IMR-90 (cell line): ENCODE results near the gene NAGLU. TPM values are rescaled to one million over a fixed set of nuclear protein-coding genes. Genes with fewer than 3 reads are reported as not detected.

Source experiments
- ATAC-seq: fragments of 200-7000 bp; cut with Tn5 transposase; 2 replicates; pipeline ENCODE4 v1.9.1; 2020; ENCODE audit warnings: low read depth, mild to moderate bottlenecking, moderate library complexity
- BruUV-seq: library from RNA; stranded (reverse); fragments of 400-500 nt; replicated peaks from 2 replicates; lab custom pipeline; 2021; lab: Mats Ljungman, UMichigan
- CTCF ChIA-PET: fragments of 300-600 bp; formaldehyde crosslinking; extraction: SDS; loops from one replicate; lab custom pipeline; 2021; ENCODE audit warnings: antibody characterized with exemption; lab: Yijun Ruan, JAX
- POLR2A ChIA-PET: fragments of 300-600 bp; sonication (Branson Sonifier 250); formaldehyde crosslinking; loops from one replicate; lab custom pipeline; 2022; ENCODE audit warnings: antibody characterized with exemption; ENCODE audit not compliant: unreplicated experiment; lab: Charles Lee
- DNase-seq: peaks from one replicate; pipeline ENCODE4 v3.0.0; 2013
- H2AFZ ChIP-seq: replicated peaks from 2 replicates; pipeline ENCODE3; 2013; ENCODE audit warnings: low read length, mild to moderate bottlenecking; ENCODE audit not compliant: poor library complexity
- H2AK5ac ChIP-seq: 2 replicates; pipeline ENCODE4 v1.6.1; 2013; ENCODE audit warnings: low read depth, low read length, inconsistent platforms
- H2AK9ac ChIP-seq: replicated peaks from 2 replicates; pipeline ENCODE3; 2013; ENCODE audit warnings: mild to moderate bottlenecking, low read depth, low read length, moderate library complexity; ENCODE audit not compliant: poor library complexity
- H2BK120ac ChIP-seq: 2 replicates; pipeline ENCODE4 v1.6.1; 2013; ENCODE audit warnings: low read depth, low read length, inconsistent platforms
- H2BK15ac ChIP-seq: 3 replicates; pipeline ENCODE4 v1.6.1; 2013; ENCODE audit warnings: low read depth, low read length, inconsistent platforms
- H2BK20ac ChIP-seq: 2 replicates; pipeline ENCODE4 v1.6.1; 2013; ENCODE audit warnings: low read depth, mild to moderate bottlenecking, inconsistent platforms, low read length, moderate library complexity
- H2BK5ac ChIP-seq: 2 replicates; pipeline ENCODE4 v1.6.1; 2013; ENCODE audit warnings: mild to moderate bottlenecking, low read depth, low read length, inconsistent platforms; ENCODE audit not compliant: poor library complexity, severe bottlenecking
- H3K14ac ChIP-seq: replicated peaks from 2 replicates; pipeline ENCODE4 v1.6.1; 2013; ENCODE audit warnings: low read depth, low read length, inconsistent platforms
- H3K18ac ChIP-seq: 2 replicates; pipeline ENCODE4 v1.6.1; 2013; ENCODE audit warnings: low read depth, low read length, control low read depth
- H3K23ac ChIP-seq: 2 replicates; pipeline ENCODE4 v1.6.1; 2013; ENCODE audit warnings: low read depth, low read length, inconsistent platforms
- H3K27ac ChIP-seq: 2 replicates; pipeline ENCODE4 v1.5.1; 2013; ENCODE audit warnings: mild to moderate bottlenecking, control low read depth, low read length; ENCODE audit not compliant: insufficient read depth
- H3K27me3 ChIP-seq: 2 replicates; pipeline ENCODE4 v1.6.1; 2013; ENCODE audit warnings: low read length; ENCODE audit not compliant: control insufficient read depth, insufficient read depth
- H3K36me3 ChIP-seq: 2 replicates; pipeline ENCODE4 v1.6.1; 2013; ENCODE audit warnings: low read length, mixed read lengths; ENCODE audit not compliant: control insufficient read depth, insufficient read depth
- H3K4ac ChIP-seq: 2 replicates; pipeline ENCODE4 v1.6.1; 2013; ENCODE audit warnings: low read depth, low read length, inconsistent platforms
- H3K4me1 ChIP-seq: 2 replicates; pipeline ENCODE4 v1.6.1; 2013; ENCODE audit warnings: low read length, mixed read lengths; ENCODE audit not compliant: control insufficient read depth, insufficient read depth
- H3K4me2 ChIP-seq: 2 replicates; pipeline ENCODE4 v1.6.1; 2013; ENCODE audit warnings: low read depth, mild to moderate bottlenecking, control low read depth, low read length, moderate library complexity
- H3K4me3 ChIP-seq: 2 replicates; pipeline ENCODE4 v1.5.1; 2013; ENCODE audit warnings: low read depth, mild to moderate bottlenecking, control low read depth, low read length, moderate library complexity; ENCODE audit not compliant: insufficient read depth
- H3K56ac ChIP-seq: 2 replicates; pipeline ENCODE4 v1.6.1; 2013; ENCODE audit warnings: low read length, inconsistent platforms; ENCODE audit not compliant: insufficient read depth; ENCODE audit errors: extremely low read depth
- H3K79me1 ChIP-seq, 2 experiments: 2 replicates each; pipeline ENCODE4 v1.6.1; 2013; ENCODE audit warnings: low read length in 2 of 2, inconsistent platforms in 1 of 2, low read depth in 1 of 2
- H3K9ac ChIP-seq: 2 replicates; pipeline ENCODE4 v1.6.1; 2013; ENCODE audit warnings: low read depth, low read length, control low read depth
- H3K9me1 ChIP-seq: 2 replicates; pipeline ENCODE4 v1.6.1; 2013; ENCODE audit warnings: low read length, inconsistent platforms; ENCODE audit not compliant: insufficient read depth
- H3K9me3 ChIP-seq: 2 replicates; pipeline ENCODE4 v1.6.1; 2013; ENCODE audit warnings: low read length; ENCODE audit not compliant: control insufficient read depth, insufficient read depth
- H4K20me1 ChIP-seq: 2 replicates; pipeline ENCODE4 v1.6.1; 2013; ENCODE audit warnings: low read length, inconsistent platforms; ENCODE audit not compliant: insufficient read depth
- H4K5ac ChIP-seq: 2 replicates; pipeline ENCODE4 v1.6.1; 2013; ENCODE audit warnings: mild to moderate bottlenecking, low read depth, low read length, control low read depth
- H4K8ac ChIP-seq, 2 experiments: 2 replicates each; pipeline ENCODE4 v1.6.1; 2013; ENCODE audit warnings: low read depth in 2 of 2, low read length in 2 of 2, control low read depth in 1 of 2, inconsistent platforms in 1 of 2
- H4K91ac ChIP-seq: 2 replicates; pipeline ENCODE4 v1.6.1; 2013; ENCODE audit warnings: low read depth, low read length, inconsistent platforms; ENCODE audit not compliant: insufficient read depth
- BHLHE40 ChIP-seq: fragments of 150-350 bp; IDR thresholded peaks from 2 replicates; pipeline ENCODE4 v1.6.1; 2016; ENCODE audit warnings: mild to moderate bottlenecking, low read depth, low read length
- FOS ChIP-seq: fragments of 150-350 bp; IDR thresholded peaks from 2 replicates; pipeline ENCODE4 v1.6.1; 2016; ENCODE audit warnings: low read depth, low read length
- MAZ ChIP-seq: IDR thresholded peaks from 2 replicates; pipeline ENCODE4 v1.6.1; 2012; ENCODE audit warnings: low read depth, mild to moderate bottlenecking, low read length, improper control_type of control experiment, moderate library complexity, borderline replicate concordance
- MXI1 ChIP-seq: IDR thresholded peaks from 2 replicates; pipeline ENCODE4 v1.6.1; 2012; ENCODE audit warnings: low read depth, mild to moderate bottlenecking, low read length, moderate library complexity, borderline replicate concordance
- NFE2L2 ChIP-seq: fragments of 150-350 bp; IDR thresholded peaks from 2 replicates; pipeline ENCODE4 v1.6.1; 2016; ENCODE audit warnings: low read depth, mild to moderate bottlenecking, low read length
- RFX5 ChIP-seq: IDR thresholded peaks from 2 replicates; pipeline ENCODE4 v1.8.0; 2012; ENCODE audit warnings: low read depth, mild to moderate bottlenecking, low read length, moderate library complexity
- WGBS, 2 experiments: methylation state at CpG; one replicate each; pipeline versions ENCODE4 v1.1.5 to v1.1.7; 2013; ENCODE audit warnings: missing lambda C conversion rate in 2 of 2; ENCODE audit not compliant: insufficient read length in 1 of 2; ENCODE audit errors: extremely low coverage in 2 of 2; 5-methylcytosine and 5-hydroxymethylcytosine counted together
- dilution Hi-C: fragments of 300-500 bp; cut with HindIII; formaldehyde crosslinking; loops from one replicate; pipeline ENCODE4 v1.14.3; 2018; ENCODE audit warnings: low sequenced_read_pairs; ENCODE audit not compliant: unreplicated experiment
- in situ Hi-C: fragments of 300-500 bp; cut with MboI; formaldehyde crosslinking; loops from 3 replicates; pipeline ENCODE4 v1.14.3; 2019; ENCODE audit warnings: low sequenced_read_pairs, inconsistent platforms, mixed read lengths
- intact Hi-C: fragments of 100-400 bp; cut with micrococcal nuclease; formaldehyde crosslinking; loops from 2 replicates; pipeline ENCODE4 v1.10.0; 2022
- polyA plus RNA-seq, 3 experiments: library from polyadenylated mRNA; depleted of rRNA; stranded (reverse); fragments of >200 nt; gene quantifications; 2 replicates each; pipeline ENCODE4 v1.2.3, GENCODE V29; 2012; ENCODE audit warnings: low replicate concordance in 1 of 3
- total RNA-seq: library from RNA; depleted of rRNA; stranded (reverse); fragments of >200 nt; gene quantifications from 2 replicates; pipeline ENCODE4 v1.2.3, GENCODE V29; 2012
- TF ChIP-seq, protein P1 (sequence below): conservative IDR thresholded peaks from 2 replicates; pipeline ENCODE4 v1.5.1; 2012; ENCODE audit warnings: mild to moderate bottlenecking, low read depth, low read length, improper control_type of control experiment
- TF ChIP-seq, protein P2 (sequence below): fragments of 150-350 bp; IDR thresholded peaks from 2 replicates; pipeline ENCODE4 v1.6.1; 2016; ENCODE audit warnings: low read depth, mild to moderate bottlenecking, low read length, moderate library complexity, borderline replicate concordance

NAGLU gene
- total and polyA plus RNA-seq, 2 of the 4 experiments (the other 2 are of a cell fraction) = 6.5 to 29.2 TPM

- TF ChIP-seq, protein P1, sequence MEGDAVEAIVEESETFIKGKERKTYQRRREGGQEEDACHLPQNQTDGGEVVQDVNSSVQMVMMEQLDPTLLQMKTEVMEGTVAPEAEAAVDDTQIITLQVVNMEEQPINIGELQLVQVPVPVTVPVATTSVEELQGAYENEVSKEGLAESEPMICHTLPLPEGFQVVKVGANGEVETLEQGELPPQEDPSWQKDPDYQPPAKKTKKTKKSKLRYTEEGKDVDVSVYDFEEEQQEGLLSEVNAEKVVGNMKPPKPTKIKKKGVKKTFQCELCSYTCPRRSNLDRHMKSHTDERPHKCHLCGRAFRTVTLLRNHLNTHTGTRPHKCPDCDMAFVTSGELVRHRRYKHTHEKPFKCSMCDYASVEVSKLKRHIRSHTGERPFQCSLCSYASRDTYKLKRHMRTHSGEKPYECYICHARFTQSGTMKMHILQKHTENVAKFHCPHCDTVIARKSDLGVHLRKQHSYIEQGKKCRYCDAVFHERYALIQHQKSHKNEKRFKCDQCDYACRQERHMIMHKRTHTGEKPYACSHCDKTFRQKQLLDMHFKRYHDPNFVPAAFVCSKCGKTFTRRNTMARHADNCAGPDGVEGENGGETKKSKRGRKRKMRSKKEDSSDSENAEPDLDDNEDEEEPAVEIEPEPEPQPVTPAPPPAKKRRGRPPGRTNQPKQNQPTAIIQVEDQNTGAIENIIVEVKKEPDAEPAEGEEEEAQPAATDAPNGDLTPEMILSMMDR = no peak
Observed at GRCh38 chr17:42522263-42522790, 13.7 kb upstream of the NAGLU start (continued).

GRCh38 chr17:42522798-42523278 lies 13.2 kb upstream of the NAGLU start:
- H4K20me1 ChIP-seq = no peaks in the 10 kb centered on the region; the same call in 1 of the 2 replicates
- peak overlapping the region; percentile 100 for H2AK9ac ChIP-seq
- H3K4me3 ChIP-seq = no peak overlapping the region
- H3K27me3 ChIP-seq = no peaks in the 10 kb centered on the region
- peak overlapping the region; percentile 100 for H4K91ac ChIP-seq
- WGBS, 2 experiments = 82% methylated on average over 2 of the region's 8 CpGs; no CpG with 5 or more reads in 1 of the 2 experiments
- peak overlapping the region; percentile 83 for H3K9ac ChIP-seq
- CTCF ChIA-PET = no interaction called here
- H3K56ac ChIP-seq = peak overlapping the region; percentile 64; the same call in 1 of the 2 replicates
- BruUV-seq = no TSS peak
- peak overlapping the region; percentile 98 for H2BK20ac ChIP-seq
- in situ Hi-C loops (loop anchor here (5.0 to 10.0 kb wide), 2 partner anchors 201 to 298 kb away; no protein-coding TSS in a partner anchor), dilution Hi-C loops (no loop called here), intact Hi-C loops (loop anchor here (10.0 kb wide), 1 partner anchor 388 kb away; no protein-coding TSS in a partner anchor)
- no peak for DNase-seq
- peak overlapping the region; percentile 100 for H2BK120ac ChIP-seq
- POLR2A ChIA-PET = interaction anchor here (0.5 kb wide), 1 partner anchor 430 kb away, joined by 3 read pairs; no protein-coding TSS in a partner anchor
- no peaks in the 10 kb centered on the region for H3K9me3 ChIP-seq
- peaks cover 52% of the 10 kb centered on the region for H3K4me1 ChIP-seq
- no peak overlapping the region for H2AFZ ChIP-seq
- H3K4ac ChIP-seq = peak overlapping the region; percentile 100
- peak overlapping the region; percentile 99 for H3K23ac ChIP-seq
- peaks cover 36% of the 10 kb centered on the region for H3K9me1 ChIP-seq
- no peak for ATAC-seq
- no peak overlapping the region for H3K4me2 ChIP-seq
- peak overlapping the region; percentile 99 for H3K14ac ChIP-seq
- H2BK5ac ChIP-seq = peak overlapping the region; percentile 99
- H3K79me1 ChIP-seq = peaks cover 9 to 51% of the 10 kb centered on the region in 2 experiments; a peak in 3 of 4 replicates
- H2BK15ac ChIP-seq = peak overlapping the region; percentile 100; the same call in 1 of the 3 replicates
- H4K5ac ChIP-seq = peak overlapping the region; percentile 81
- peak overlapping the region; percentile 99 to 100 for H4K8ac ChIP-seq
- peak overlapping the region; percentile 99 for H3K27ac ChIP-seq
- peaks cover 2% of the 10 kb centered on the region; the same call in 1 of the 2 replicates for H3K36me3 ChIP-seq
- H2AK5ac ChIP-seq = peak overlapping the region; percentile 100
- H3K18ac ChIP-seq = peak overlapping the region; percentile 97
- no peak for TF ChIP-seq BHLHE40
- no peak for TF ChIP-seq MAZ
- no peak for TF ChIP-seq MXI1
- TF ChIP-seq NFE2L2 = no peak
- TF ChIP-seq, protein P1 = no peak
- no peak for TF ChIP-seq RFX5
- TF ChIP-seq, protein P2, sequence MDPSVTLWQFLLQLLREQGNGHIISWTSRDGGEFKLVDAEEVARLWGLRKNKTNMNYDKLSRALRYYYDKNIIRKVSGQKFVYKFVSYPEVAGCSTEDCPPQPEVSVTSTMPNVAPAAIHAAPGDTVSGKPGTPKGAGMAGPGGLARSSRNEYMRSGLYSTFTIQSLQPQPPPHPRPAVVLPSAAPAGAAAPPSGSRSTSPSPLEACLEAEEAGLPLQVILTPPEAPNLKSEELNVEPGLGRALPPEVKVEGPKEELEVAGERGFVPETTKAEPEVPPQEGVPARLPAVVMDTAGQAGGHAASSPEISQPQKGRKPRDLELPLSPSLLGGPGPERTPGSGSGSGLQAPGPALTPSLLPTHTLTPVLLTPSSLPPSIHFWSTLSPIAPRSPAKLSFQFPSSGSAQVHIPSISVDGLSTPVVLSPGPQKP = no peak
- TF ChIP-seq FOS = no peak
